OCI-LY1 (cell line): ENCODE measurements around the gene BTBD16.

ENCODE experiments used
- H2AFZ ChIP-seq: fragments of 200-600 bp; sonication (generic), shearing (Covaris generic); 2 replicates; pipeline ENCODE4 v1.6.0; 2014; ENCODE audit warnings: antibody characterized with exemption, mild to moderate bottlenecking, low read length
- H3F3A ChIP-seq: fragments of 200-600 bp; sonication (generic), shearing (Covaris generic); 2 replicates; pipeline ENCODE4 v1.6.0; 2014; ENCODE audit warnings: mild to moderate bottlenecking, antibody characterized with exemption, low read length, moderate library complexity; ENCODE audit not compliant: insufficient read depth
- H3K27ac ChIP-seq: fragments of 200-600 bp; sonication (generic); 2 replicates; pipeline ENCODE4 v1.5.1; 2014; ENCODE audit warnings: low read length, mixed run types, mild to moderate bottlenecking, low read depth; ENCODE audit not compliant: poor library complexity, severe bottlenecking
- H3K27me3 ChIP-seq: fragments of 200-600 bp; sonication (generic); 2 replicates; pipeline ENCODE4 v1.6.0; 2014; ENCODE audit warnings: antibody characterized with exemption, mild to moderate bottlenecking, low read length, moderate library complexity; ENCODE audit not compliant: insufficient read depth
- H3K36me3 ChIP-seq: fragments of 200-600 bp; sonication (generic); 2 replicates; pipeline ENCODE4 v1.6.1; 2014; ENCODE audit warnings: mild to moderate bottlenecking, antibody characterized with exemption, low read length, moderate library complexity, mixed read lengths; ENCODE audit not compliant: insufficient read depth
- H3K4me1 ChIP-seq: fragments of 200-600 bp; sonication (generic); 2 replicates; pipeline ENCODE4 v1.5.1; 2014; ENCODE audit warnings: mild to moderate bottlenecking, low read length, moderate library complexity; ENCODE audit not compliant: insufficient read depth, severe bottlenecking
- H3K4me2 ChIP-seq: fragments of 200-600 bp; sonication (generic), shearing (Covaris generic); 2 replicates; pipeline ENCODE4 v1.6.1; 2014; ENCODE audit warnings: low read length
- H3K4me3 ChIP-seq: fragments of 200-600 bp; sonication (generic); 2 replicates; pipeline ENCODE4 v1.5.1; 2014; ENCODE audit warnings: low read length, low read depth, mild to moderate bottlenecking, mixed read lengths; ENCODE audit not compliant: poor library complexity, severe bottlenecking
- H3K79me2 ChIP-seq: fragments of 200-600 bp; shearing (Covaris generic); 2 replicates; pipeline ENCODE4 v1.6.1; 2016; ENCODE audit warnings: mixed run types, low read length, mixed read lengths; ENCODE audit not compliant: insufficient read depth
- H3K9ac ChIP-seq: fragments of 200-600 bp; sonication (generic), shearing (Covaris generic); 2 replicates; pipeline ENCODE4 v1.6.1; 2014; ENCODE audit warnings: mild to moderate bottlenecking, low read length, mixed read lengths
- H3K9me2 ChIP-seq: fragments of 200-600 bp; sonication (generic), shearing (Covaris generic); 2 replicates; pipeline ENCODE4 v1.6.1; 2014; ENCODE audit warnings: low read depth, mild to moderate bottlenecking, low read length, mixed read lengths
- H3K9me3 ChIP-seq: fragments of 200-600 bp; shearing (Covaris generic); 2 replicates; pipeline ENCODE4 v1.6.1; 2014; ENCODE audit warnings: low read length, mixed read lengths
- H4K20me1 ChIP-seq: fragments of 200-600 bp; sonication (generic), shearing (Covaris generic); 2 replicates; pipeline ENCODE4 v1.6.0; 2016; ENCODE audit warnings: mild to moderate bottlenecking, low read length; ENCODE audit not compliant: insufficient read depth
- CTCF ChIP-seq: fragments of 200-600 bp; sonication (generic), shearing (Covaris generic); IDR thresholded peaks from 2 replicates; pipeline ENCODE4 v1.5.1; 2017; ENCODE audit warnings: mild to moderate bottlenecking, antibody characterized with exemption, low read length, moderate library complexity, mixed read lengths
- EZH2 ChIP-seq: fragments of 200-600 bp; sonication (generic), shearing (Covaris generic); IDR thresholded peaks from 2 replicates; pipeline ENCODE4 v1.8.0; 2017; ENCODE audit warnings: borderline replicate concordance, mixed run types, mild to moderate bottlenecking, antibody characterized with exemption, low read length, moderate library complexity, mixed read lengths

BTBD16 gene

GRCh38 chr10:122292376-122292775 lies 21.3 kb downstream of the BTBD16 start:
- Histone ChIP-seq H3K9ac (no peak overlapping the region), H3K27me3 (no peaks in the 10 kb centered on the region; the same call in 1 of the 2 replicates), H3F3A (no peaks in the 10 kb centered on the region), H3K4me2 (no peak overlapping the region), H2AFZ (no peak overlapping the region), H3K9me3 (no peaks in the 10 kb centered on the region), H3K4me3 (no peak overlapping the region), H3K36me3 (no peaks in the 10 kb centered on the region), H3K9me2 (no peaks in the 10 kb centered on the region), H4K20me1 (no peaks in the 10 kb centered on the region), H3K79me2 (no peaks in the 10 kb centered on the region), H3K4me1 (no peaks in the 10 kb centered on the region), H3K27ac (no peak overlapping the region)
- TF ChIP-seq EZH2 (no peak), CTCF (no peak)

DNA sequence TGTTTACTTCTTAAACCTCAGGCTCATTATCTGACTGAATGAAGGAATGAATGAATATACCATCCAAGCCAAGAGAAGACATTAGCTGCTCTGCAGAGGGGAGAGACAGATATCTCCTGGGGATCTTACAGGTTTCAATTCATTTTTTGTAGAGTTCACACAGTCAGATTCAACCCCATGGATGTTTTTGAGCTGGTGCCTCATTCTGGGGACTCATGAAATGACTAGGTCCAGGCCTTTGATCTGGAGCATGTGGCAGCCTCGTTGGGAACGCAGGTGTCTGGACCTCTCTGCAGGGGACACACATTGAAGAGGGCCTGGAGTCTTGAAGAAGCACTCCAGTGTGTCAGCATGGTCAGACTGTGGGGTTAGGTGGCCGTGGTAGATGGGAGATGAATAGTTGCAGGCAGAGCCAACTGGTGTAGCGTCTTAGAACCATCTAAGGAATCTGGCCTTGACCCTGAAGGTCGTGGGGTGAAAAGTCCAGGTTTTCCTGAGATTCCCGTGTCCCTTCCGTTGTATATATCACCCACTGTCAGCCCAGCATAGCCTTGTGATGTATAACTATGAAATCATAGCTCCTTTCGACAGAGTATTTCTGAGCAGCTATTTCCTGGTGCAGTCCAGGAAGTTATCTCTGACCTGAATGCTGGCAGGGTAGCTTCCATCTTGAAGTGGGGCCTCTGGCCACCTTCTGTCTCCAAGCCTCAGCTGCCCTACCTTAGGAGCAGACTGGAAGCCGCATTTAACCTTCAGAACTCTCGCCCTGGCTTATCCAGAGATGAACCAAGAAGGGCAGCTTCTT lies 22.3 kb downstream of the BTBD16 start:
- no peaks in the 10 kb centered on the region for H4K20me1 ChIP-seq
- no peaks in the 10 kb centered on the region for H3K79me2 ChIP-seq
- H3K36me3 ChIP-seq: no peaks in the 10 kb centered on the region
- H3K9me3 ChIP-seq: no peaks in the 10 kb centered on the region
- H3K9me2 ChIP-seq: no peaks in the 10 kb centered on the region
- H3K27ac ChIP-seq: no peak overlapping the region
- H3K9ac ChIP-seq: no peak overlapping the region
- H3K4me3 ChIP-seq: no peak overlapping the region
- no peaks in the 10 kb centered on the region; the same call in 1 of the 2 replicates for H3K27me3 ChIP-seq
- no peaks in the 10 kb centered on the region for H3K4me1 ChIP-seq
- H2AFZ ChIP-seq: no peak overlapping the region
- TF ChIP-seq EZH2 (no peak), CTCF (no peak)
- H3F3A ChIP-seq: no peaks in the 10 kb centered on the region
- H3K4me2 ChIP-seq: no peak overlapping the region

DNA sequence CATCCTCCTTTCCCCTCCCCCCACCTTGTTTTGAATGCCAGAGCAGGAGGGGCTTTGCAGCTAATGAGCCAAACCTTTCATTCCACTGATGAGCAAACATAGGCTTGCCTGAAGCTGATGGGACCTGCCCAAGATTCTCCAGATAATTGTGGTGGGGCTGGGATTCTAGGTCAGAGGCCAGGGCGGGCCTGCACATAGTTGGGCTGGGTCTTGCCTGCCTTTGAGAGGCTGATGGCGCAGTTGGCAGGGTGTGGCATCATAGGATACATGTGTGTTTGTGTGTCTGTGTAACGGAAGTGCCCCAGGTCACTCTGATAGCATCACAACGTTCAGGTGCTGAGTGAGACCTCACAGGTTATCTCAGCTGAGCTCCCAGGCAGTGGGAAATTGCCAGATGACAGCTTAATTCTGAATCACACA lies 22.9 kb downstream of the BTBD16 start:
- Histone ChIP-seq H3K27ac (no peak overlapping the region), H3F3A (no peaks in the 10 kb centered on the region), H3K4me3 (no peak overlapping the region), H3K79me2 (no peaks in the 10 kb centered on the region), H3K36me3 (no peaks in the 10 kb centered on the region), H3K9me2 (no peaks in the 10 kb centered on the region), H3K9ac (no peak overlapping the region), H3K9me3 (no peaks in the 10 kb centered on the region), H3K4me1 (no peaks in the 10 kb centered on the region), H3K27me3 (no peaks in the 10 kb centered on the region; the same call in 1 of the 2 replicates), H4K20me1 (no peaks in the 10 kb centered on the region), H3K4me2 (no peak overlapping the region), H2AFZ (no peak overlapping the region)
- TF ChIP-seq EZH2: no peak
- no peak for TF ChIP-seq CTCF
